ENCODE data around the gene SLC30A2. TPM values are rescaled to one million over a fixed set of nuclear protein-coding genes. Genes with fewer than 3 reads are reported as not detected.

SLC30A2 gene
- total and polyA plus RNA-seq, 9 of the 15 experiments (the other 6 are each of a cell fraction or from before 2014, with no cell fraction given) = 0.01 to 0.18 (median 0.06) TPM; not detected in 3

GRCh38 chr1:26009796-26010447 is 36.0 kb downstream of the SLC30A2 start:
- in situ Hi-C loops (cut with MboI) (loop anchor here (10.0 kb wide), 1 partner anchor 395 kb away; the partner anchor contains the start of gene MAN1C1), intact Hi-C loops (cut with micrococcal nuclease) (no loop called here)
- WGBS (ENCODE audit: insufficient coverage, low coverage, missing lambda C conversion rate) = 56% methylated on average over 6 of the region's 6 CpGs
- no peaks in the 10 kb centered on the region for H3K9me3 ChIP-seq (replicated peaks; ENCODE audit: control insufficient read depth, insufficient read depth, low read depth, low read length)
- no peak overlapping the region for H3K4me2 ChIP-seq (ENCODE audit: insufficient read depth, low read length)
- no TSS peak for BruUV-seq (replicated peaks)
- no peaks in the 10 kb centered on the region for H3K9me1 ChIP-seq (ENCODE audit: control insufficient read depth, insufficient read depth, low read length)
- peak overlapping the region; percentile 50 for H2AFZ ChIP-seq (ENCODE audit: low read depth, low read length)
- H3K4me1 ChIP-seq (replicated peaks in 1 of 2; ENCODE audit: control insufficient read depth in 2 of 2, insufficient read depth in 2 of 2, low read length in 2 of 2) = peaks cover 19 to 23% of the 10 kb centered on the region in 2 experiments
- FAIRE-seq (peak; percentile 75), ATAC-seq (peak; percentile 77), DNase-seq (ENCODE audit: extremely low read depth in 1 of 4, low spot score in 3 of 4) (peak in 2 of 4 experiments; percentile 47 to 77)
- ChIA-PET CTCF (ENCODE audit: low intra/inter-chr PET ratio) (interaction anchor here (0.7 to 1.4 kb wide), 2 partner anchors 9 to 115 kb away, joined by 3 to 5 read pairs; no protein-coding TSS in a partner anchor), POLR2A (interaction anchor here (0.6 to 2.5 kb wide), 8 partner anchors 13 to 1233 kb away, joined by 3 to 12 read pairs (median 5); no protein-coding TSS in a partner anchor)
- H3K36me3 ChIP-seq (ENCODE audit: control insufficient read depth, insufficient read depth, low read length) = no peaks in the 10 kb centered on the region
- H3K9ac ChIP-seq (ENCODE audit: insufficient read depth in 1 of 2, low read depth in 2 of 2, low read length in 2 of 2) = no peak overlapping the region
- H3K27me3 ChIP-seq (ENCODE audit: control insufficient read depth in 2 of 2, insufficient read depth in 2 of 2, low read length in 2 of 2) = no peaks in the 10 kb centered on the region
- no peaks in the 10 kb centered on the region for H4K20me1 ChIP-seq (replicated peaks; ENCODE audit: control insufficient read depth, insufficient read depth, low read length)
- no peak overlapping the region for H3K27ac ChIP-seq (ENCODE audit: extremely low read depth, low read depth, low read length)
- H3K79me2 ChIP-seq (ENCODE audit: control insufficient read depth, insufficient read depth, low read length) = no peaks in the 10 kb centered on the region
- no peak overlapping the region for H3K4me3 ChIP-seq
- TF ChIP-seq ZFP91 (CRISPR knock-in tag; IDR thresholded peaks at IDR 0.05) (no peak), ELK1 (CRISPR knock-in tag; IDR thresholded peaks at IDR 0.05) (no peak), POLR3G (IDR thresholded peaks at IDR 0.05; ENCODE audit: extremely low read depth, insufficient read length, insufficient replicate concordance) (no peak), HDAC3 (IDR thresholded peaks at IDR 0.05; ENCODE audit: borderline replicate concordance, partially characterized antibody) (no peak), NCOA1 (IDR thresholded peaks at IDR 0.05; ENCODE audit: low read depth) (no peak), UBTF (IDR thresholded peaks at IDR 0.05; ENCODE audit: borderline replicate concordance in 1 of 2, low read depth in 2 of 2, low read length in 2 of 2) (no peak), E2F8 (IDR thresholded peaks at IDR 0.05; ENCODE audit: low read depth, partially characterized antibody) (no peak), ZNF347 (CRISPR knock-in tag; IDR thresholded peaks at IDR 0.05; ENCODE audit: low read depth) (no peak), MIER1 (IDR thresholded peaks at IDR 0.05; ENCODE audit: low read depth) (no peak), ZBTB34 (CRISPR knock-in tag; IDR thresholded peaks at IDR 0.05) (no peak), E2F3 (CRISPR knock-in tag; IDR thresholded peaks at IDR 0.05) (no peak), POLR2A (conservative IDR thresholded peaks at IDR 0.05) (no peak)
